ENCODE results near the gene CLEC2B.

CLEC2B gene

GRCh38 chr12:9907769-9908168 lies 38.6 kb upstream of the CLEC2B start:
- Histone ChIP-seq H3K36me3 (replicated peaks) (no peaks in the 10 kb centered on the region), H3K27me3 (replicated peaks) (no peaks in the 10 kb centered on the region), H3K4me3 (ENCODE audit: low read depth, low read length) (no peak overlapping the region), H3K27ac (no peak overlapping the region)
- TF ChIP-seq CTCF (IDR thresholded peaks at IDR 0.05; ENCODE audit: low read depth, low read length, missing control alignments): no peak
- in situ Hi-C loops (cut with HindIII; ENCODE audit: low pct_ligation_motif_present, low sequenced_read_pairs): no loop called here
- no peak for DNase-seq

DNA sequence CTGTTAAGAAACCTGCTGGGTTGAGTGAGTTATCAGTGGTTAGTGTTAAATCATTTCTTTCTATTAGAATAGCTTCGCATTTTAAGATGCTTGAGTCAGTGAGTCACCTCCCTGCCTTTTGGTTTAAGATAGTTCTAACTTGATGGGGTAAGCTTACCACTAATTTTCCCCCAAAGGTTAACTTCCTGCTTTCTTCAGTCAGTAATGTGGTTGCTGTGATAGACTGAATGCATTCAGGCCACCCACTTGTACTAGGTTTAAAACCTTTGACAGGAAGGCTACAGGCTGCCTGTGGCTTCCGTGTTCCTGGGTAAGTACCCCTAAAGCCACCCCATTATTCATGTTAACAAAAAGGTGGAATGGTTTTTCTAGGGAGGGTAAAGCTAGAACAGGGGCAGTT lies 37.7 kb upstream of the CLEC2B start:
- Histone ChIP-seq H3K36me3 (replicated peaks) (no peaks in the 10 kb centered on the region), H3K4me3 (ENCODE audit: low read depth, low read length) (no peak overlapping the region), H3K27me3 (replicated peaks) (no peaks in the 10 kb centered on the region), H3K27ac (no peak overlapping the region)
- in situ Hi-C loops (cut with HindIII; ENCODE audit: low pct_ligation_motif_present, low sequenced_read_pairs): no loop called here
- no peak for TF ChIP-seq CTCF (IDR thresholded peaks at IDR 0.05; ENCODE audit: low read depth, low read length, missing control alignments)
- DNase-seq: no peak

DNA sequence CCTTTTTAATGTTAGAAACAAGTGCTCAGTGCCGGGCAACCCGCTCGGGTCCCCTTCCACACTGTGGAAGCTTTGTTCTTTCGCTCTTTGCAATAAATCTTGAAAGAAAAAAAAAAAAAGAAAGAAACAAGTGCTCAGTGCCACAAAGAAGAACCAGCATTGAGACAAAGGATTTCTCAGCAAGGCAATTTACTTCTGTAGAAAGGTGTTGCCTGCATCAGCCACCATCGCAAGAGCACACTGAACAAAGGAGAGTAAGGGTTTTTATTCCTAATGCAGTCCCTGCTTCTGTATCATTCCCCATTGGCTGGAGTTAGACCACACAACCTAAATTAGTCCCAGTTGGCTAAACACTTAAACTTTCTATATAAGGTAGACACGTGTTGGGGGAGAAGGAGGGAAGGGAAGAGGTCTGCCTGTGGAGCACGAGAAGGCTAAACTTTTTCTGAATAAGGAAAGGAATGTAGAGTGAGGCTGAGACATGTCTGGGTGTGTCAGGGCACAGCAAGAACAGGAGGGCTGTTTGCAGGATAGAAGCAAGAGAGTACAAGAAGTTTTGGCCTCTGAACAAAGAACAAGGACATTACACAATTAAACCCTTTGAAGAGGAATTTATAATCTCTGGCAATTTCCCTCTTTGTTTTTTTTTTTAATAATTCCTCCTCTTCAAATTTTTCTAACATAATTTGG lies 33.5 kb upstream of the CLEC2B start:
- DNase-seq: no peak
- H3K27ac ChIP-seq: no peak overlapping the region
- in situ Hi-C loops (cut with HindIII; ENCODE audit: low pct_ligation_motif_present, low sequenced_read_pairs): no loop called here
- no peak overlapping the region for H3K4me3 ChIP-seq (ENCODE audit: low read depth, low read length)
- no peaks in the 10 kb centered on the region for H3K36me3 ChIP-seq (replicated peaks)
- no peak for TF ChIP-seq CTCF (IDR thresholded peaks at IDR 0.05; ENCODE audit: low read depth, low read length, missing control alignments)
- no peaks in the 10 kb centered on the region for H3K27me3 ChIP-seq (replicated peaks)

DNA sequence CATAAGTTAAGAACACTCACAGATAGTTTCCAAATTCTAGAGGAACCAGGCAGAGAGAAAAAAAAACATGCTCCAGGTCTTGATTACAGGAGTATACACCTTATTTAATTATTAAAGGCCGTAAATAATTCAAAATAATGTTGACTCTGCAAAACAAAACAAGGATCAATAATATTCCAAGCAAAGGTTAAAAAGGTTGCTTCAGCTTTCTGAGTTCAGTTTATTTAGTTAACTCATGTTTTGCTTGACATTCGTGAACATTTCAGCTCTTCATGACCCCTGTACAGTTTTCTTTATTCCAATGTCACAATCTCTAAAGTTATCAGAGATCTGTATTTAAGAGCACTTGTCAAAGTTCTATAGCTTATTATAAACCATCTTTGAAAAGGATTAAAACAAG lies 31.8 kb upstream of the CLEC2B start:
- H3K4me3 ChIP-seq (ENCODE audit: low read depth, low read length): no peak overlapping the region
- no peaks in the 10 kb centered on the region for H3K27me3 ChIP-seq (replicated peaks)
- H3K36me3 ChIP-seq (replicated peaks): no peaks in the 10 kb centered on the region
- in situ Hi-C loops (cut with HindIII; ENCODE audit: low pct_ligation_motif_present, low sequenced_read_pairs): no loop called here
- TF ChIP-seq CTCF (IDR thresholded peaks at IDR 0.05; ENCODE audit: low read depth, low read length, missing control alignments): no peak
- no peak for DNase-seq
- H3K27ac ChIP-seq: no peak overlapping the region

- DNase-seq: no peak
- in situ Hi-C loops (cut with HindIII; ENCODE audit: low pct_ligation_motif_present, low sequenced_read_pairs): no loop called here
- H3K36me3 ChIP-seq (replicated peaks): no peaks in the 10 kb centered on the region
- H3K27ac ChIP-seq: no peak overlapping the region
- TF ChIP-seq CTCF (IDR thresholded peaks at IDR 0.05; ENCODE audit: low read depth, low read length, missing control alignments): no peak
- H3K4me3 ChIP-seq (ENCODE audit: low read depth, low read length): no peak overlapping the region
- no peaks in the 10 kb centered on the region for H3K27me3 ChIP-seq (replicated peaks)
These were observed 30.1 kb upstream of the CLEC2B start for GRCh38 chr12:9899209-9899608.

- in situ Hi-C loops (cut with HindIII; ENCODE audit: low pct_ligation_motif_present, low sequenced_read_pairs): no loop called here
- H3K4me3 ChIP-seq (ENCODE audit: low read depth, low read length): no peak overlapping the region
- DNase-seq: no peak
- H3K27me3 ChIP-seq (replicated peaks): no peaks in the 10 kb centered on the region
- H3K27ac ChIP-seq: no peak overlapping the region
- no peaks in the 10 kb centered on the region for H3K36me3 ChIP-seq (replicated peaks)
- no peak for TF ChIP-seq CTCF (IDR thresholded peaks at IDR 0.05; ENCODE audit: low read depth, low read length, missing control alignments)
These were observed 28.4 kb upstream of the CLEC2B start for GRCh38 chr12:9897535-9897934.
